Astrocyte (in vitro differentiated cells and primary cell): Measurements from ENCODE around the gene KLHL25. TPM values are rescaled to one million over a fixed set of nuclear protein-coding genes. Genes with fewer than 3 reads are reported as not detected.

Experiments
- DNase-seq: peaks from one replicate; pipeline ENCODE4 v3.0.0-alpha.2; 2010; ENCODE audit warnings: low read depth
- FAIRE-seq: peaks from 2 replicates; lab custom pipeline; 2011; peaks lifted over from hg19 to GRCh38; lab: Jason Lieb, UNC
- H2AFZ ChIP-seq: 2 replicates; pipeline ENCODE4 v1.6.0; 2012; ENCODE audit warnings: low read depth, low read length, inconsistent platforms
- H3K27ac ChIP-seq: 2 replicates; pipeline ENCODE4 v1.5.1; 2011; ENCODE audit warnings: low read depth, low read length, inconsistent platforms
- H3K27me3 ChIP-seq: 2 replicates; pipeline ENCODE4 v1.6.0; 2011; ENCODE audit warnings: low read length, inconsistent platforms; ENCODE audit not compliant: insufficient read depth
- H3K36me3 ChIP-seq: 2 replicates; pipeline ENCODE4 v1.5.1; 2011; ENCODE audit warnings: low read length, inconsistent platforms; ENCODE audit not compliant: insufficient read depth
- H3K4me1 ChIP-seq: 2 replicates; pipeline ENCODE4 v1.5.1; 2011; ENCODE audit warnings: low read length, inconsistent platforms; ENCODE audit not compliant: insufficient read depth
- H3K4me2 ChIP-seq: 2 replicates; pipeline ENCODE4 v1.6.0; 2012; ENCODE audit warnings: low read length, inconsistent platforms
- H3K4me3 ChIP-seq: 2 replicates; pipeline ENCODE4 v1.5.1; 2011; ENCODE audit warnings: low read depth, mild to moderate bottlenecking, low read length, inconsistent platforms; ENCODE audit not compliant: insufficient read depth
- H3K79me2 ChIP-seq: 2 replicates; pipeline ENCODE4 v1.6.0; 2012; ENCODE audit warnings: mild to moderate bottlenecking, low read length, inconsistent platforms; ENCODE audit not compliant: insufficient read depth
- H3K9ac ChIP-seq: 2 replicates; pipeline ENCODE4 v1.6.0; 2012; ENCODE audit warnings: mild to moderate bottlenecking, low read length, inconsistent platforms
- H3K9me3 ChIP-seq: 2 replicates; pipeline ENCODE4 v1.5.1; 2012; ENCODE audit warnings: low read depth, mild to moderate bottlenecking, low read length, inconsistent platforms; ENCODE audit not compliant: insufficient read depth
- H4K20me1 ChIP-seq: 2 replicates; pipeline ENCODE4 v1.6.0; 2012; ENCODE audit warnings: low read length, inconsistent platforms; ENCODE audit not compliant: insufficient read depth
- H3K27ac Mint-ChIP-seq: one replicate; pipeline ENCODE4 v1.8.0; 2021; ENCODE audit warnings: mild to moderate bottlenecking, mixed read lengths; ENCODE audit not compliant: unreplicated experiment
- H3K27me3 Mint-ChIP-seq: one replicate; pipeline ENCODE4 v1.8.0; 2021; ENCODE audit warnings: low read depth, mixed read lengths; ENCODE audit not compliant: unreplicated experiment
- H3K36me3 Mint-ChIP-seq: one replicate; pipeline ENCODE4 v1.8.0; 2021; ENCODE audit warnings: low read depth, mixed read lengths; ENCODE audit not compliant: unreplicated experiment
- H3K4me1 Mint-ChIP-seq: one replicate; pipeline ENCODE4 v1.8.0; 2021; ENCODE audit warnings: low read depth, mixed read lengths; ENCODE audit not compliant: unreplicated experiment
- H3K4me3 Mint-ChIP-seq: one replicate; pipeline ENCODE4 v1.8.0; 2021; ENCODE audit warnings: mild to moderate bottlenecking, moderate library complexity, mixed read lengths; ENCODE audit not compliant: unreplicated experiment
- H3K9me3 Mint-ChIP-seq: one replicate; pipeline ENCODE4 v1.8.0; 2021; ENCODE audit warnings: mild to moderate bottlenecking, mixed read lengths; ENCODE audit not compliant: unreplicated experiment
- CTCF ChIP-seq: IDR thresholded peaks from 2 replicates; pipeline ENCODE4 v1.5.1; 2011; ENCODE audit warnings: low read depth, mild to moderate bottlenecking, inconsistent platforms, low read length, moderate library complexity; ENCODE audit not compliant: insufficient read depth
- EZH2 ChIP-seq: IDR thresholded peaks from 2 replicates; pipeline ENCODE4 v1.6.1; 2012; ENCODE audit warnings: mild to moderate bottlenecking, low read length, inconsistent platforms; ENCODE audit not compliant: insufficient read depth
- total RNA-seq: library from RNA; stranded (reverse); gene quantifications from 2 replicates; pipeline ENCODE4 v1.2.1, GENCODE V29; 2021

Gene KLHL25
- total RNA-seq, 1 donor from 2014 or later: 5.6 TPM

GRCh38 chr15:85743392-85744055 is 51.2 kb downstream of the KLHL25 start:
- Histone ChIP-seq H4K20me1 (peaks cover 25% of the 10 kb centered on the region), H3K36me3 (peaks cover 33% of the 10 kb centered on the region), H3K4me3 (no peak overlapping the region), H3K9ac (no peak overlapping the region), H3K4me1 (peaks cover 2% of the 10 kb centered on the region), H3K4me2 (no peak overlapping the region), H3K27ac (no peak overlapping the region), H3K27me3 (no peaks in the 10 kb centered on the region), H3K79me2 (no peaks in the 10 kb centered on the region), H3K9me3 (no peaks in the 10 kb centered on the region), H2AFZ (no peak overlapping the region)
- Mint-ChIP-seq H3K4me3 (no peak overlapping the region), H3K9me3 (no peaks in the 10 kb centered on the region), H3K27me3 (no peaks in the 10 kb centered on the region), H3K36me3 (peaks cover 7% of the 10 kb centered on the region), H3K27ac (no peak overlapping the region), H3K4me1 (peaks cover 6% of the 10 kb centered on the region)
- FAIRE-seq (no peak), DNase-seq (no peak)
- TF ChIP-seq EZH2: no peak
- TF ChIP-seq CTCF: no peak

- DNase-seq: no peak
- Histone ChIP-seq H3K27me3 (no peaks in the 10 kb centered on the region), H3K4me1 (peaks cover 2% of the 10 kb centered on the region), H3K36me3 (peaks cover 33% of the 10 kb centered on the region), H3K9me3 (no peaks in the 10 kb centered on the region), H2AFZ (no peak overlapping the region), H3K27ac (no peak overlapping the region), H4K20me1 (peaks cover 19% of the 10 kb centered on the region), H3K9ac (no peak overlapping the region), H3K4me2 (no peak overlapping the region), H3K4me3 (no peak overlapping the region), H3K79me2 (no peaks in the 10 kb centered on the region)
- no peak overlapping the region for H3K27ac Mint-ChIP-seq
- peaks cover 7% of the 10 kb centered on the region for H3K36me3 Mint-ChIP-seq
- H3K4me1 Mint-ChIP-seq: peaks cover 6% of the 10 kb centered on the region
- no peaks in the 10 kb centered on the region for H3K9me3 Mint-ChIP-seq
- H3K27me3 Mint-ChIP-seq: no peaks in the 10 kb centered on the region
- no peak overlapping the region for H3K4me3 Mint-ChIP-seq
- no peak for FAIRE-seq
- no peak for TF ChIP-seq EZH2
- no peak for TF ChIP-seq CTCF
Measured at GRCh38 chr15:85742186-85742821, 52.4 kb downstream of the KLHL25 start.

GRCh38 chr15:85741662-85742061 is 53.1 kb downstream of the KLHL25 start:
- Histone ChIP-seq H4K20me1 (peaks cover 19% of the 10 kb centered on the region), H3K79me2 (no peaks in the 10 kb centered on the region), H3K4me1 (peaks cover 2% of the 10 kb centered on the region), H3K36me3 (peaks cover 33% of the 10 kb centered on the region), H2AFZ (no peak overlapping the region), H3K9ac (no peak overlapping the region), H3K27me3 (no peaks in the 10 kb centered on the region), H3K4me2 (no peak overlapping the region), H3K27ac (no peak overlapping the region), H3K4me3 (no peak overlapping the region), H3K9me3 (no peaks in the 10 kb centered on the region)
- H3K36me3 Mint-ChIP-seq: peaks cover 7% of the 10 kb centered on the region
- DNase-seq: no peak
- TF ChIP-seq EZH2: no peak
- TF ChIP-seq CTCF: no peak
- H3K27ac Mint-ChIP-seq: no peak overlapping the region
- H3K4me1 Mint-ChIP-seq: peaks cover 6% of the 10 kb centered on the region
- H3K4me3 Mint-ChIP-seq: no peak overlapping the region
- no peaks in the 10 kb centered on the region for H3K9me3 Mint-ChIP-seq
- no peak for FAIRE-seq
- H3K27me3 Mint-ChIP-seq: no peaks in the 10 kb centered on the region
